Gastrocnemius medialis (tissue), 4 donors: ENCODE data around the gene INTS11.

Experiments used
- POLR2A ChIP-seq, 2 donors: fragments of 450-650 bp; IDR thresholded peaks; one replicate each; pipeline ENCODE4 v1.6.1; 2017; ENCODE audit warnings: antibody characterized with exemption in 2 of 2, mild to moderate bottlenecking in 2 of 2, moderate library complexity in 2 of 2
- TF ChIP-seq, protein P1 (sequence below), 5 experiments: fragments of 450-650 bp in 3 of 5; fragments of 200-600 bp in 2 of 5; sonication (generic) in 2 of 5; IDR thresholded peaks in 4 of 5; conservative IDR thresholded peaks in 1 of 5; 1 replicate in 4 of 5; 2 replicates in 1 of 5; pipeline ENCODE4 v1.5.1; 2016 to 2019; ENCODE audit warnings: antibody characterized with exemption in 5 of 5, mild to moderate bottlenecking in 3 of 5, moderate library complexity in 3 of 5

DNA sequence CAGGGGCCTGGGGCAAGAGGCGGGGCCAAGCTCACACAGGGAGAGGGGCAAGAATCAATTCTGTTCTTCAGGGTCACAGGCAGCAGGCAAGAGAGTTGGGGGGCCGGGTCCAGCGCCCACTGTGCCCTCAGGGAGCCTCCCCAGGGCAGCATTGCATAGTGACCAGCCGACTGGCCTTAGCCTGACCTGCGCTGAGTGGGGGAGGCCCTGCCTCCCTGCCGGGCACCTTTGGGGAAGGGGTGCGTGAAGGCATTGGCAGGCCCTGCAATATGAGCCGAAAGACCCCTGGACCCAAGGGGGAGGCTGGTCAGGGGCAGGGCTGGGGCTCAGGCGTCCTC is 32.0 kb downstream of the INTS11 start:
- TF ChIP-seq, protein P1, sequence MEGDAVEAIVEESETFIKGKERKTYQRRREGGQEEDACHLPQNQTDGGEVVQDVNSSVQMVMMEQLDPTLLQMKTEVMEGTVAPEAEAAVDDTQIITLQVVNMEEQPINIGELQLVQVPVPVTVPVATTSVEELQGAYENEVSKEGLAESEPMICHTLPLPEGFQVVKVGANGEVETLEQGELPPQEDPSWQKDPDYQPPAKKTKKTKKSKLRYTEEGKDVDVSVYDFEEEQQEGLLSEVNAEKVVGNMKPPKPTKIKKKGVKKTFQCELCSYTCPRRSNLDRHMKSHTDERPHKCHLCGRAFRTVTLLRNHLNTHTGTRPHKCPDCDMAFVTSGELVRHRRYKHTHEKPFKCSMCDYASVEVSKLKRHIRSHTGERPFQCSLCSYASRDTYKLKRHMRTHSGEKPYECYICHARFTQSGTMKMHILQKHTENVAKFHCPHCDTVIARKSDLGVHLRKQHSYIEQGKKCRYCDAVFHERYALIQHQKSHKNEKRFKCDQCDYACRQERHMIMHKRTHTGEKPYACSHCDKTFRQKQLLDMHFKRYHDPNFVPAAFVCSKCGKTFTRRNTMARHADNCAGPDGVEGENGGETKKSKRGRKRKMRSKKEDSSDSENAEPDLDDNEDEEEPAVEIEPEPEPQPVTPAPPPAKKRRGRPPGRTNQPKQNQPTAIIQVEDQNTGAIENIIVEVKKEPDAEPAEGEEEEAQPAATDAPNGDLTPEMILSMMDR (IDR thresholded peaks at IDR 0.05 in 4 of 5, conservative IDR thresholded peaks at IDR 0.05 in 1 of 5): no peak
- no peak for TF ChIP-seq POLR2A (IDR thresholded peaks at IDR 0.05)
